ENCODE results near the gene DENND1B. TPM values are rescaled to one million over a fixed set of nuclear protein-coding genes. Genes with fewer than 3 reads are reported as not detected.

DENND1B gene
- total and polyA plus RNA-seq, 9 donors, result 3.1 to 8.9 (median 4.7) TPM

DNA sequence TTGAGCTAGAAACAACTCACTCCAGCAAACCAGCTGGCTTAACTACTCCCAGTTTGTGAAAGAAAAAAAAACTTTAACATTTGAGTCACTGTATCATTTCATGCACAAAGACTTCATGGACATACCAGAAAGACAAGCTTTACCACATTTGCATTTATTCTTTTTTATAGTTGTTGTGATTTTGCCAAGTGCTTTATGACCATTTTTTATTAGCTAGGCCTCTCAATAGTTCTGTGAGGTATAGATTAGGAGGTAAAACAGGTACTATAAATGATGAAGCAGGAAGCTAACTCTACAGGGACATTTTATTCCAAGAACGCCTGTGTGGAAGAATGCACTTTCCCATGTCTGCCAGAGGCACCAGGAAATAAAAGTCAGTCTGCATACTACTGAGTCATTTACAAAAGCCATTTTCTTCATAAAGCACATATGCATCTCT, 8.2 kb upstream of the DENND1B start:
- peak; percentile 47 for DNase-seq
- H3K4me3 ChIP-seq (ENCODE audit: low read length), result no peak overlapping the region
- no peaks in the 10 kb centered on the region for H3K4me1 ChIP-seq (ENCODE audit: control insufficient read depth, insufficient read depth, low read length)
- H3K27me3 ChIP-seq (ENCODE audit: control insufficient read depth, insufficient read depth, low read length), result no peaks in the 10 kb centered on the region
- no peak overlapping the region for H3K27ac ChIP-seq (ENCODE audit: low read length)
- H3K9me3 ChIP-seq (replicated peaks; ENCODE audit: control insufficient read depth, low read depth, low read length), result no peaks in the 10 kb centered on the region
- 0% methylated on average over 1 of the region's 1 CpG for WGBS (ENCODE audit: insufficient coverage)
- no peaks in the 10 kb centered on the region for H3K36me3 ChIP-seq (ENCODE audit: control insufficient read depth, insufficient read depth, low read length)

- 60% methylated on average over 1 of the region's 3 CpGs for WGBS (ENCODE audit: insufficient coverage)
- no peaks in the 10 kb centered on the region for H3K9me3 ChIP-seq (replicated peaks; ENCODE audit: control insufficient read depth, low read depth, low read length)
- no peaks in the 10 kb centered on the region for H3K36me3 ChIP-seq (ENCODE audit: control insufficient read depth, insufficient read depth, low read length)
- no peaks in the 10 kb centered on the region for H3K4me1 ChIP-seq (ENCODE audit: control insufficient read depth, insufficient read depth, low read length)
- H3K27me3 ChIP-seq (ENCODE audit: control insufficient read depth, insufficient read depth, low read length), result no peaks in the 10 kb centered on the region
- H3K27ac ChIP-seq (ENCODE audit: low read length), result peak overlapping the region; percentile 2
- no peak overlapping the region for H3K4me3 ChIP-seq (ENCODE audit: low read length)
- DNase-seq, result peak; percentile 64
These were observed 7.6 kb upstream of the DENND1B start for GRCh38 chr1:197782722-197783360.

DNA sequence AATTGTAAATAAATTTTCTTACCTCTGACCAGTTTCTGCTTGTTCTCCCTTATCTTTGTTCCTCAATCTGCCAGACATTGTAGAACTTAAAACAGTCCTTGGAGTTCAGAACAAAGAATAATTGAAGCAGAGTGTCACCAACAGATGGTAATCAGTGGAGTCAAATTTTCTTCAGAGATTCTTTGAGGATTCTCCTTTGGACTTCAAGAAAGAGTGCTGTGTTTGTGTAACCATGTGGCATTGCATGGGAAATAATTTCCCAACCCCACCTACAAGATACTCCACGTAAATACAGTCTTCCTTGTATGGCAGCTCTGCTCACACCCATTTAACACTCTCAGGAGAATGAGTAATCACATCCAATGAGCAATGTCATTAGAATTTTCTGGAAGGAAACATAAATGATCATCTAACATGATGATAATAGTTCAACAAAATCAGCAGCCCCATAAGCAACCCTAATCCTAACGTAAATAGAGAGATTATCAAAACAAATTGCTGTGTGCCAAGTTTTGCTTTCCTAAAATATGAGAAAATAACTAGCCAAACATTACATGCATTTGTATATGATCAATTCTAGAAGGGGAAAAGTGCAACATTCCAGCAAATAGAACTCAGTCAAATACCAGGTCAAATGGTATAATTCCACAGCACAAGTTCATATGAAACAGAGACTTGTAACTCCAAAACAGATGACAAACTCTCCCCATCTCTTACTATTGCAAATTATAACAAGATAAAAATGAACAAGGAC, 6.9 kb upstream of the DENND1B start:
- Histone ChIP-seq H3K36me3 (ENCODE audit: control insufficient read depth, insufficient read depth, low read length) (no peaks in the 10 kb centered on the region), H3K27me3 (ENCODE audit: control insufficient read depth, insufficient read depth, low read length) (no peaks in the 10 kb centered on the region), H3K4me3 (ENCODE audit: low read length) (no peak overlapping the region), H3K9me3 (replicated peaks; ENCODE audit: control insufficient read depth, low read depth, low read length) (no peaks in the 10 kb centered on the region), H3K27ac (ENCODE audit: low read length) (peak overlapping the region; percentile 2), H3K4me1 (ENCODE audit: control insufficient read depth, insufficient read depth, low read length) (no peaks in the 10 kb centered on the region)
- WGBS (ENCODE audit: insufficient coverage), result no CpG with 5 or more reads among the region's 2 CpGs
- no peak for DNase-seq

- H3K4me3 ChIP-seq (ENCODE audit: low read length), result no peak overlapping the region
- H3K4me1 ChIP-seq (ENCODE audit: control insufficient read depth, insufficient read depth, low read length), result peaks cover 5% of the 10 kb centered on the region
- no peak for DNase-seq
- no peak overlapping the region for H3K27ac ChIP-seq (ENCODE audit: low read length)
- no peaks in the 10 kb centered on the region for H3K27me3 ChIP-seq (ENCODE audit: control insufficient read depth, insufficient read depth, low read length)
- H3K9me3 ChIP-seq (replicated peaks; ENCODE audit: control insufficient read depth, low read depth, low read length), result no peaks in the 10 kb centered on the region
- H3K36me3 ChIP-seq (ENCODE audit: control insufficient read depth, insufficient read depth, low read length), result no peaks in the 10 kb centered on the region
These were observed 4.6 kb upstream of the DENND1B start for GRCh38 chr1:197779921-197780320.

- H3K4me1 ChIP-seq (ENCODE audit: control insufficient read depth, insufficient read depth, low read length), result peaks cover 5% of the 10 kb centered on the region
- H3K9me3 ChIP-seq (replicated peaks; ENCODE audit: control insufficient read depth, low read depth, low read length), result no peaks in the 10 kb centered on the region
- H3K36me3 ChIP-seq (ENCODE audit: control insufficient read depth, insufficient read depth, low read length), result no peaks in the 10 kb centered on the region
- H3K4me3 ChIP-seq (ENCODE audit: low read length), result no peak overlapping the region
- WGBS (ENCODE audit: insufficient coverage), result 83% methylated on average over 2 of the region's 4 CpGs
- no peak for DNase-seq
- no peaks in the 10 kb centered on the region for H3K27me3 ChIP-seq (ENCODE audit: control insufficient read depth, insufficient read depth, low read length)
- H3K27ac ChIP-seq (ENCODE audit: low read length), result no peak overlapping the region
These were observed 3.2 kb upstream of the DENND1B start for GRCh38 chr1:197778366-197778945.

DNA sequence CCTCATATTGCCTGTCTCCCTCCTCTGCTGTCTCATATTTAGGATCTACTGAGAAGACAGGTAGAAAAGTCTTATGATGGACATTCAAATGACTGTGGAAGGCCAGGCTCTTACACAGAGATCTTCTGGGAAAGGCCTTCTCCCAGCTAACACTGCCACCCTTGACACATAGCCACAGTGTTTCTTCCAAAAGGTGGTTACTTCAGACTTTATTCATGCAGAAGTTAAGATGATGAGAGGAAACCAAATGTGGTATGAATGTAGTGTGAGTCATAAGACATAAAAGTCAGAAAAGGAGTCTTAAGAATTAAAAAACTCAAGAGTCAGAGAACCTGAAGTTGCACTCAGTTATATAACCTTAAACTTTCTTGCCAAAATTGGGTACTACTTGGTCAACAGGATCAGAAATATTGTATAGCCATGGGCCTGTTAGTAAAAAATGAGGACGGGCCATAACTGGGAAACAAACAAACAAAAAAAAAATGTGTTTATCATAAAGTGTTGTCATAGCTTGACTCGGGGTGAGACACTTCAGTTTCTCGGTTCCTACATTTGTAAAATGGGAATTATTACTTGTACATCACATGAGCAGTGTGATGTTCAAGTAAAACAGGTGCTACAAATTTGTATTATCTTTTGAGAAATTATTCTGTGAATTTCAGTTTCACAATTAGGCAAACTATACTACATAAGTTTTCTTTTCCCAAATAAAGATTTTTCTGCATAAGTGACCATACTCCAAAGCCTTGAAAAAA, 1.2 kb upstream of the DENND1B start:
- H3K4me3 ChIP-seq (ENCODE audit: low read length), result no peak overlapping the region
- no peaks in the 10 kb centered on the region for H3K27me3 ChIP-seq (ENCODE audit: control insufficient read depth, insufficient read depth, low read length)
- H3K27ac ChIP-seq (ENCODE audit: low read length), result peak overlapping the region; percentile 72
- H3K9me3 ChIP-seq (replicated peaks; ENCODE audit: control insufficient read depth, low read depth, low read length), result no peaks in the 10 kb centered on the region
- no peak for DNase-seq
- WGBS (ENCODE audit: insufficient coverage), result no CpG with 5 or more reads among the region's 3 CpGs
- H3K36me3 ChIP-seq (ENCODE audit: control insufficient read depth, insufficient read depth, low read length), result no peaks in the 10 kb centered on the region
- peaks cover 5% of the 10 kb centered on the region for H3K4me1 ChIP-seq (ENCODE audit: control insufficient read depth, insufficient read depth, low read length)

DNA sequence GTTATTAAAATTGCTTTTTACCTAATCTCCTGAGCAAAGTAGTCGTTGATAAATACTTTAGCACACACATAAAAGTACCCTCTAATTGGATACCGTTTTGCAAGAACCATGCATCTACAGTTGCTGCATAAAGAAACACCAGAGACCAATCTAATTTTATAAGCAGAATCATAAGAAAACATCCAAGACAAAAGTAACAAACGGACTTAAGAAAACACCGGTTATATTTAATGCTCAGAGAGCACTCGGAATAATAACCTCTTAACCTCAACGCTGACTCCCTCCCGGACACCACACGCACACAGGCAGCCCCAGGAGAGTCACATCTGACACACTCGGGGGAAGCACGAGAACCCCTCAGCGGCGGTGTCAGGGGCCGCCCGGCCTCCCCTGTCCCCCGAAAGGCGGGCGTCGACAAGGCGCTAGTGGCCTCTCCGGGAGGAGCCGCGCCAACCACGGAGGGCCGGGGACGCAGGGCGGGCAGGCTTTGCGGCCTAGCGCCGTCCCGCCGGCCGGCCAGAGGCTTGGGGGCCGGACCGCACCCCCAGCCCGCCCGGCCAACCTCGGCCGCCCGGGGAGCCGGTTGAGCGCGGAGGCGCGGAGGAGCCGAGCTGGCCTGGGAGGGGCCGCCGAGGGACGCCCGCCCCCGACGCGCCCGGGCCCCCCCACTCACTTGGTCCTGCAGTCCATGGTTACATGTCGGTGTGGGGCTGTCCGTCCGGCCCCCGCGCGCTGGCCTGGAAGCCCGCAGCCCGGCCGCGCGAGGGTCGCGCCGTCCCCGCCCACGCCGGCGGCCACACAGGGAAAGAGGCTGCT, 606 bp downstream of the DENND1B start:
- peaks cover 5% of the 10 kb centered on the region for H3K4me1 ChIP-seq (ENCODE audit: control insufficient read depth, insufficient read depth, low read length)
- WGBS (ENCODE audit: insufficient coverage), result under 1% methylated on average over 63 of the region's 71 CpGs
- DNase-seq, result peak; percentile 65
- H3K4me3 ChIP-seq (ENCODE audit: low read length), result peak overlapping the region; percentile 65
- H3K27ac ChIP-seq (ENCODE audit: low read length), result peak overlapping the region; percentile 43
- H3K9me3 ChIP-seq (replicated peaks; ENCODE audit: control insufficient read depth, low read depth, low read length), result no peaks in the 10 kb centered on the region
- H3K36me3 ChIP-seq (ENCODE audit: control insufficient read depth, insufficient read depth, low read length), result no peaks in the 10 kb centered on the region
- no peaks in the 10 kb centered on the region for H3K27me3 ChIP-seq (ENCODE audit: control insufficient read depth, insufficient read depth, low read length)

DNA sequence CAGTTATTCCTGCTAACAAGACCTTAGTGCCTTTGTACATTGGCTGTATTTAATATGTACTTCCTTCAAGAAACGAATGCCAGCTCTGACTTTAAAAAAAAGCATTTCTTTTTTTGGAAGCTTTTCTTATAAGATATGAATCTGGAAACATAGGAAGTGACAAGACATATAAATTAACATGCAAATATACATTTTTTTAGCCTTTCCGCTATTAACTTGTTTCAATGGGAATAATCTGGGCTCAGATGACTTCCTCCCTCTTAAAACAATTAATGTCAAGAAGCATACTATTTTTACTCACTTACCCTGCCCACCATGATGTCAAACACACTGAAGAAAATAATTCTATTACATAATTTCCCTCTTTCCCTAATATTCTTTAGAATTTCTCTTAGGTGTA, 1.4 kb downstream of the DENND1B start:
- H3K27me3 ChIP-seq (ENCODE audit: control insufficient read depth, insufficient read depth, low read length), result no peaks in the 10 kb centered on the region
- peak; percentile 14 for DNase-seq
- no peaks in the 10 kb centered on the region for H3K36me3 ChIP-seq (ENCODE audit: control insufficient read depth, insufficient read depth, low read length)
- no peaks in the 10 kb centered on the region for H3K9me3 ChIP-seq (replicated peaks; ENCODE audit: control insufficient read depth, low read depth, low read length)
- peak overlapping the region; percentile 65 for H3K4me3 ChIP-seq (ENCODE audit: low read length)
- peaks cover 5% of the 10 kb centered on the region for H3K4me1 ChIP-seq (ENCODE audit: control insufficient read depth, insufficient read depth, low read length)
- WGBS (ENCODE audit: insufficient coverage), result no CpG with 5 or more reads among the region's 2 CpGs
- H3K27ac ChIP-seq (ENCODE audit: low read length), result no peak overlapping the region

DNA sequence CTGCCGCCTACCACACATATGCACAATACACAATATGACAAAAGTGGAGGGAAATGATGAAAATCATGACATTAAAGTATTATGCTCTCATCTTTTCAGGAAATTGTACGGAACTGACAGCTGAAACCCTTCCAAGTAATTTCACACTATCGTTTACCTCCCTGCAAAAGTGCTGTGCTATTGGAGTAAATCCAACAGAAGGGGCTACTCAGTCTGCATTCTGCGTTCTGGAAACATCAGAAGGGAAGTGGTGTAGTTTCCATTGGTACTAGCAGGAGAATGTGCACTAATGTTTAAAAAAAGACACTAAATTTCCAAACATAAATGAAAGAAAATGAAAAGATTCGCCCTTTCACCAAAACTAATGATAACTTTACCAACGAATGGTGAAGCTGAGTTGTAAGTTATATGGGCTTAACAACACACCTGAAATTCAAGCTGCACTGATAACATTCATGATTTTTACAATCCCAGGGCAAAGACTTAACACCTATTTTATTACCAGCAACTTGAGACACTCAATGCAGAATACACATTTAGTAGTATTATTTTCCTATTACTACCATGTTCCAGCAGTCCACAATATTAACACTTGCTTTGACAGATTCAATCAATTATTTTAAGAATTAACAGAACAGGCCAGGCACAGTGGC, 3.2 kb downstream of the DENND1B start:
- no CpG with 5 or more reads among the region's 6 CpGs for WGBS (ENCODE audit: insufficient coverage)
- no peak overlapping the region for H3K27ac ChIP-seq (ENCODE audit: low read length)
- no peaks in the 10 kb centered on the region for H3K36me3 ChIP-seq (ENCODE audit: control insufficient read depth, insufficient read depth, low read length)
- no peaks in the 10 kb centered on the region for H3K27me3 ChIP-seq (ENCODE audit: control insufficient read depth, insufficient read depth, low read length)
- no peaks in the 10 kb centered on the region for H3K9me3 ChIP-seq (replicated peaks; ENCODE audit: control insufficient read depth, low read depth, low read length)
- peaks cover 5% of the 10 kb centered on the region for H3K4me1 ChIP-seq (ENCODE audit: control insufficient read depth, insufficient read depth, low read length)
- DNase-seq, result no peak
- no peak overlapping the region for H3K4me3 ChIP-seq (ENCODE audit: low read length)
